ENCODE data around the gene EMC1.
"Not testable (repeated sequence)": the region's sequence is repeated elsewhere in the genome, so short reads cannot be mapped to it uniquely, and the experiment has no call there.

- TF ChIP-seq TAF1, POLR2AphosphoS5, SPI1 (IDR thresholded peaks at IDR 0.05; ENCODE audit: low read depth, low read length): not testable (repeated sequence)
Observed at GRCh38 chr1:19269427-19270342, 18.4 kb upstream of the EMC1 start.
